DMS153 (cell line): ENCODE measurements around the gene F2.

ENCODE experiments used
- DNase-seq: peaks from one replicate; lab custom pipeline; 2025; lab: John Stamatoyannopoulos, UW

Gene F2

DNA sequence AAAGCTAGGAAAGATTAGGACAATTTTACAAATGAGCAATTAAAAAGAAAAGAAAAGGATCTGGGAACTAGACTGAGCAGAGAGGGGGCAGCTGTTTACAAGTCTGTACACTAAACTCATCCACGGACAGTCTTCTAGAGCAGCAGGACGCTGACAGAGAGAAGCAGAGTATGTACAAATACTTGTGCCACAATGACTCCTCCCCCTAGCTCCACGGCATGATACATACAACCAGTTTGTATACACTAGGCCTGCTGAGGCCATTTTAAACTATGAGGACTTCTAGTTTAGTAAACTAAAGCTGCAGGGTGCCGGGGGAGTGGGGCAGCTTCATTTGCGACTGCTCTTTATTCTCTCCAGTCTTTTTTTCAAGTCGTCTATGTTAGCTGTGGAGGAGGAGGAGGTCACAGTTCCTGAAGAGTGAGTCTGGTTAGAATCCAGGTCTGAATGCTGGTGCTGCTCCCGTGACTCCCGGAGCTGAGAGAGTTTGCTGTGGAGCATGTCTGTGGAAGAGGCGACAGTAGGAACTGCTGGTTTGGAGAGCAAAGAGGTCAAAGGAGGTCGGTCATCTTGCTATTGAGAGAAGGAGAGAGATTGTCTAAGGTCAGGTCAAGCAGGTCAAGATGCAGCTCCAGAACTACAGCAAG is 24.8 kb downstream of the F2 start:
- no peak for DNase-seq

DNA sequence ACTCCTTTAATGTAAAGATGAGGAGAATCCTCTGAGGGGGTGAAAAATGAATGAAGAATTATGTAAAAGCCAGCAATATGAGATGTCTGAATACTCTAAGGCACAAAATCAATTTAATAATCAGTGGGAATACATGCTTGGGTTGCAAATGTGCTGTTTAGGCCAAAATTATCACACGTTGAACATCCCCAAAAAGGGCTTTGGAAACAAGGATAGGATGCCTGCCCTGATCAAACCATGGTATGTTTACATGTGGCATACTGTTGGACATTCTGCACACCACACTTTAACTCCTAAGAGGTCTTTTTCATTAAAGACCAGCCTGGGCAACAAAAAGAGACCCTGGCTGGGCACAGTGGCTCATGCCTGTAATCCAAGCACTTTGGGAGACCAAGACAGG is 26.3 kb downstream of the F2 start:
- DNase-seq = no peak

DNA sequence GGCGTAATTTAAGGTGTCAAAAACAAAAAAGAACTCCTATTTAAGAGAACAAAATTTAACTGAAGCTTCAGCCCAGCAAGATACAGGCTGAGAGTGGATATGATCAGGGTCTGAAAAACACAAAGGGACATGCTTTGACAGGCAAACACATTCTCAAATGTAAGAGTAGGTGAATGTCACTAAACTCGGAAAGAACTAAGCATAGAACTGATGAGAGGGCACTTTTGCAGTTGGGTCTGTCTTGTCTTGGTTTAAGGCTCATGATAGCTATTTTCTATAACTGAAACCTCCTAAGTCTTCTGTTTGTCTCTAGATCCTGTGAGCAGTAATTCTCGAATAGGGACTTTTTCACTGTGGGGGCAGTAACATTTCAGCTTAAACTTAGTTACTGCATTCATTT is 27.0 kb downstream of the F2 start:
- no peak for DNase-seq

DNA sequence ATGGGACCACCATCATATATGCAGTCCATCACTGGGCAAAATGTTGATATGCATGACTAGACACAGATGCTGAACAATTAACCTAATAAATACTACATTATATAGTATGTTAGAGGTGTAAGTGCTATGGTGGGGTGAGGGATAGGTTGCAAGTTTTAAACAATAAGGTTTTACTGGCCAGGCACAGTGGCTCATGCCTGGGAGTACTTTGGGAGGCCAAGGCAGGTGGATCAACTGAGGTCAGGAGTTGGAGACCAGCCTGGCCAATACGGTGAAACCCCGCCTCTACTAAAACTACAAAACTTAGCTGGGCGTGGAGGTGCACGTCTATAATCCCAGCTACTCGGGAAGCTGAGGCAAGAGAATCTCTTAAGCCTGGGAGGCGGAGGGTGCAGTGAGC is 28.1 kb downstream of the F2 start:
- DNase-seq = no peak

DNA sequence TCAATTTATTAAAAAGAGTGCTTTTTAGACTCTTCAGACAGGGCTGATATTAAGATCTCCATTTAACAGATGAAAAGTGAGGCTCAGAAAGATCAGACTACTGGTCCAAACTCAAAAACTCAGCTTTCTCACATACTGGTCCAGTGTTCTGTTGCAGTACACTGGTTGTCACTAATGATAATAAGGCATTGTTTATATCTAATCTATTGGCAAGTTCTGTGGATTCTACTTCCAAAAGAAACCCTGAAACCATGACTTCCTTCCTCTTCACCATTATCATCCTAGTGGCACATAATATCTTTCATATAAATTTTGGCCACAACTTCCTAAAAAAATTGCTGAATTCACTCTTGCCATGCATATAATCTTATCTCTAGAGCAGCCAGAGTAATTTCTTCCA is 36.9 kb downstream of the F2 start:
- no peak for DNase-seq

DNA sequence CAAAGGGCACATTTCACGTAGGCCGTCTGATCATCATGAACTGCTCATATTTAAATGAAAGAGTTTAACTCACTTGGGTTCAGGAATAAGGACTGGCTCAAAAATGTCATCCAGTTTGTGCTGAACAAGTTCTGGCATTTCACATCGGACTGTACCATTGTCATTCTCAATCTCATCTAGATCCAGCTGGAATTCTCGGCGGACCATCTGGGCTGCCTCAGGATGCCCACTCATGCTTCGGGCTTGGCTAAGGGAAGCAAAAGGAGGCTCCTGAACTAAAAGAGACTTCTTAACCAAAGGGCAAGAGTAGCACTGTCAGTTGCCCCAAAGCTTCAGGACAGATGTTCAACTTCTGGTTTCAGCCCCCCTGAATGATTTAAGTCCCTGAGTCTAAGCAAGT is 40.2 kb downstream of the F2 start:
- DNase-seq = no peak

DNA sequence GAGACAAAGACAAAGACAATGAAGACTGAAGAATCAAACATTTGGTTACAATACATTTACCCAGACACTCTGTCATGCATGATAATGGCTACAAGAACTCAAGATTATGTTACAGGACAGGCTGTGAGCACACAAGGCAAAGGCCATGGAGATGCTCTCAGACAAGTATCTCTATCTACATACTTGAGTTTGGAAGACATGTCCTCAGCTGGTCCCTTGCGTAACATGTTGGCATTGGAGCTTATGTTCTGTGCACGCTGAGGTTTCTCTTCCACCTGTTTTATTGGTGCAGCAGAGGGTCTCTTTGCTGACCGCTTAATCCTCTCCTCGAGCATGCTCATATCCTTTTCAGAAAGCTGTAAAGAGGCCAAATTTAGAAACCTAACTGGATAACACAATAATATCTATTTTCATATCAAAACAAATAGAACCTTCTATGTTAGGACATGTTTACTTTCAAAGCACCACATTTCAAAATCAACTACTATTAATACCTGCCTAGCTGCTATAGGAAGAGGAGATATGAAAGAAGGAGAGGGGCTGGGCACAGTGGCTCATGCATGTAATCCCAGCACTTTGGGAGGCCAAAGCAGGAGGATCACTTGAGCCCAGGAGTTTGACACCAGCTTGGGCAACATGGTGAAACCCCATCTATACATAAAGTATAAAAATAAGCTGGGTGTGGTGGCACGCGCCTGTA is 41.6 kb downstream of the F2 start:
- DNase-seq = no peak

DNA sequence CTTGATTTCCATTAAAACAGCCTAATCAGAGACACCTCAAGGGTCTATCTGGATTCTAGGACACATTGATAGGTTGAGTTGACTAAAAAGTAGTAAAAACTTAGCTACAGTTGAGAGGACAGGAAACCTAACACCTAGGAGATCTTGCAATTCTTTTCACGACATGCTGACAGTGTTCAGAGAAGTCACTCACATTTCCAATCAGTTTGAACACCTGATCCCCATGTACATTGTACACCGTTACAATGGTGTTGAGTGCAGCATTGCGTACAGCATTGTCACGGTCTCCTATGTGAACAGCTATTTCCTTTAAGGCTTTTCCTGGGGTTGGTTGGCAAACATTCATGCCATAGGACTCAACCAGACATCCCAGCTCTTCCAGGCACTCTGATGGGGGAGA is 42.8 kb downstream of the F2 start:
- DNase-seq = no peak

DNA sequence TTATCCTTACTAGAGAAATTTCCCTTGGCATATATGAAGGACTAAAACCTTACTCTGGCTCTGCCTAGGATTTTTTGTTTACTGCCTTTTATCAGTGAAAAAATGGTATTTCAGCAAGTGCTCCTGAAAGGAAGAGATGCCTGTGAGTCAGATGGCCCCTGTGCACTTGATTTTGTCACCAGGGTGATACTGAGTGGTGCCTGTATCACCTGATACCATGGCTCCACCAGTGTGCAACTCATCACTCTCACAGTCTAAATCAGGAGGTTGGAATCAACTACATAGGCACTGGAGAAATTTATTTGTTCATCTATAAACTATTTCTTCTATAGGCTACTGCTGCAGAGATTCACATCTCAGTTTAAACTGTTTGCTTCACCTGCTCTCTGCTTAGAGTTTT is 43.2 kb downstream of the F2 start:
- DNase-seq = no peak

DNA sequence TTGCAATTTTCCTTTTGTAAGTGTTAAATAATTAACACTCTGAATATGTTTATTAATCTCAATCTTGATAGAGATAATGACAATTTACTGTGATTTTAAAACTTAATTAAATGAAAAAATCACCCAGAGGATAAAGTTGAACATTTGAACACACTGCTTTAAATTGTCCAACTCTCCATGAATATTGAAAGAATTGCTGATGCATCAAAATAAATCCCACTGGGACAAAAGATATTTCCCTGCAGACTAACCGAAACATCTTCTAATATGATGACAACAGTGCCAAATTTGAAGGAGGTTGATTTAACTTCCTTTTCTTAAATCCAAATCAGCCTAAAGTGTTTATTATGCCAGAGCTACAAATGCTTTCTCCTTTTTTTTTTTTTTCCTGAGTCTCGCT is 47.6 kb downstream of the F2 start:
- no peak for DNase-seq

DNA sequence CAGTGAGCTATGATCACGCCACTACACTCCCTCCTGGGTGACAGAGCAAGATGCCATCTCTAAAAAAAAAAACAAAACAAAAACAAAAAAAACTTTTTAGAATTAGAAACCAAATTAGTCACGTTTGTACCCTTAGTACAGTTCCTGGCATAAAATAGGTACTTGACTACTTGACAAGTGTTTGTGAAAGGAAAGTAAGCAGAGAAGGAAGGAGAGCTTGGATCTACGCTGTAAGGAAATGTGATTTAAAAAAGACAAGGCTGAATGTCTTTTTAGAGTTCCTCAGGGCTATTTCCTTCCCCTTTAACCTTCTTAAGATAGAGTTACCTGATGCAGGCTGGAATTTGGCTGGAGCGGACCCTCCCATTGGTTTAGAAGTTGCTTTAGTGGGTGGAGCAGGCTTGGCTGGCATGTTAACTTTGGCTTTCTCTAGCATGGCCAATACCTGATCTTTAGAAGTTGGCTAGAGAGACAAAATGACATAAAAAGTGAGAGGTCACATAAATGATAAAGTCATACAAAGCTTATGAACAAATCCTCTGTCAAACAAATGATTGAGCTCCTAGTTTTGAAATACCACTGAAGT is 50.7 kb downstream of the F2 start:
- no peak for DNase-seq

DNA sequence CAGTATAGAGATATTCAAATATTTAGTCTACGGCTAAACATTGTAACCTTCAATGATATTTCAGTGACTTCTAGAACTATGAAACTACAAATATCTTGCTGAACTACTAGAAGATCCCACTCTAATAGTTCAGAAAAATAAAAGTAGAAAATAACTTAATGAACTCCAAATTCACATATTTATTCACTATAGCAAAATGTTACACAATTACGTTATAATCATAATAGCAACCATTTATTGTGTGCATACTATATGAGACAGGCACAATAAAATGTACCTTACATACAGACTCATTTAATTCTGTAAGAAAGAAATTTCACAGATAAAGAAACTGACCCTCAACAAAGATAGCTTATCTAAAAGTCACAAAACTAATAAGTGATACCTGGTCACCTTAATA is 57.9 kb downstream of the F2 start:
- no peak for DNase-seq

DNA sequence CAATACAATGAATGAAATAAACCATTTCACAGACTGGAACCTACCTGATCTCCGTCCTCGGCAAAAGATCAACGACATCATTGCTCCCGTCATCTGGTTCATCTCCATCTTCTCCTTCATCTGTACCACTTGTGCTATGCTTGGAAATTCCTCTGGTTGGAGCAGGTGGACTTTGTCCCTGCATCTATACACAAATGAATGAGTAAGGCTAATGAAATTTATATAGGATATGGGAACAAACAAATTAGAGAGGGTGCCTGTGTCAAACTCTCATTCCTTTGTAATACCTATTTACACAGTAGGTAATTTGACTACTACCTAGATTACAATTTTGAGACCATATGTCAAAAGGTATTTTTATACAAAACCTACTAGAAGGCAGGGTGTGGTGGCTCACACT is 59.4 kb downstream of the F2 start:
- DNase-seq = no peak
